ENCODE measurements around the gene DGCR8.

DNA sequence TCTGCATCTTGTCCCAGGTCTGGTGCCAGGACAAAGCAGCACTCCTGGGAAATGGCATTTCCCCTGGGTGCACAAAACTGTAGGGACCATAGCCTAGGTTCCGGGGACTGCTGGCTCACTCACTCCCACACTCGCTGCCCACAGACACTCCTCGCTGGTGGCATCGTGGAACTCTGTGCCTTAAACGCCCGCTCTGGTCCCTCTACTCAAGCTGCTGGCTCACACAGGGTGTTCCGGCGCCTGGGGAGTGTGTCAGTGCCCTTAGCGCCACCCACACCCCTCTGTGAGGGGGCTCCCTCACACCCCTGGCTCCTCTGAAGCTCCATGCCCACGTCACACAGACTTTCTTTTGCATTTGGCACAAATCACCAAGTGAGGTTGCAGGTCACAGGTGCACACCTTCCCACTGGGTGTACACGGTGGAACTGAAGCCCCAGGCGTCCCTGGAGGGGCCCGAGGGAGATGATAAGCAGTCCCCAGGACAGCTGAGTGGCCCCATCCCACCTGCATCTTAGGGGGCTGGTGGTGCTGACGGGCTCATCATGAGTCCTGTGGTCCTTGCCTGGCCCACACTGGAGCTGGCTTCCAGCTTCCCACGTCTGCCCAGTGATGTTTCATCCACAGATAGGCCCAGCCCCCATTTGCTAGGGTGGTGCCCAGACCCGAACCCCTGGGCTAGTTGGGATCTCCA is 23.2 kb upstream of the DGCR8 start:
- no peak for TF ChIP-seq CTCF (conservative IDR thresholded peaks at IDR 0.05; ENCODE audit: low read depth, low read length)
- no peak for TF ChIP-seq POLR2A (IDR thresholded peaks at IDR 0.05; ENCODE audit: low read depth, low read length)
- TF ChIP-seq, protein P1, sequence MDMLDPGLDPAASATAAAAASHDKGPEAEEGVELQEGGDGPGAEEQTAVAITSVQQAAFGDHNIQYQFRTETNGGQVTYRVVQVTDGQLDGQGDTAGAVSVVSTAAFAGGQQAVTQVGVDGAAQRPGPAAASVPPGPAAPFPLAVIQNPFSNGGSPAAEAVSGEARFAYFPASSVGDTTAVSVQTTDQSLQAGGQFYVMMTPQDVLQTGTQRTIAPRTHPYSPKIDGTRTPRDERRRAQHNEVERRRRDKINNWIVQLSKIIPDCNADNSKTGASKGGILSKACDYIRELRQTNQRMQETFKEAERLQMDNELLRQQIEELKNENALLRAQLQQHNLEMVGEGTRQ (IDR thresholded peaks at IDR 0.05; ENCODE audit: low read depth, low read length) = no peak
- no peak for TF ChIP-seq SMC3 (IDR thresholded peaks at IDR 0.05; ENCODE audit: low read depth, low read length)
- TF ChIP-seq CEBPB (IDR thresholded peaks at IDR 0.05; ENCODE audit: low read depth, low read length) = no peak
- no peak for TF ChIP-seq MXI1 (IDR thresholded peaks at IDR 0.05; ENCODE audit: borderline replicate concordance, low read depth, low read length)
- TF ChIP-seq RAD21 (IDR thresholded peaks at IDR 0.05; ENCODE audit: low read length) = no peak
- no peak for TF ChIP-seq MAFK (IDR thresholded peaks at IDR 0.05; ENCODE audit: low read depth, low read length)
- TF ChIP-seq NFE2L2 (IDR thresholded peaks at IDR 0.05; ENCODE audit: low read depth, low read length) = no peak
- TF ChIP-seq MAZ (IDR thresholded peaks at IDR 0.05; ENCODE audit: borderline replicate concordance, low read depth, low read length) = no peak
- TF ChIP-seq, protein P2, sequence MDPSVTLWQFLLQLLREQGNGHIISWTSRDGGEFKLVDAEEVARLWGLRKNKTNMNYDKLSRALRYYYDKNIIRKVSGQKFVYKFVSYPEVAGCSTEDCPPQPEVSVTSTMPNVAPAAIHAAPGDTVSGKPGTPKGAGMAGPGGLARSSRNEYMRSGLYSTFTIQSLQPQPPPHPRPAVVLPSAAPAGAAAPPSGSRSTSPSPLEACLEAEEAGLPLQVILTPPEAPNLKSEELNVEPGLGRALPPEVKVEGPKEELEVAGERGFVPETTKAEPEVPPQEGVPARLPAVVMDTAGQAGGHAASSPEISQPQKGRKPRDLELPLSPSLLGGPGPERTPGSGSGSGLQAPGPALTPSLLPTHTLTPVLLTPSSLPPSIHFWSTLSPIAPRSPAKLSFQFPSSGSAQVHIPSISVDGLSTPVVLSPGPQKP (IDR thresholded peaks at IDR 0.05; ENCODE audit: borderline replicate concordance, low read depth, low read length) = no peak
